Brain microvascular endothelial cell (primary cell): ENCODE data around the gene MEGF6.

Experiments
- DNase-seq: peaks from one replicate; pipeline ENCODE4 v3.0.0-alpha.2; 2020
- H3K27ac ChIP-seq: fragments of 250-450 bp; sonication (Bioruptor Pico); 2 replicates; pipeline ENCODE4 v1.5.1; 2020; ENCODE audit warnings: mild to moderate bottlenecking, moderate library complexity
- H3K27me3 ChIP-seq: fragments of 250-450 bp; sonication (Bioruptor Pico); replicated peaks from 2 replicates; pipeline ENCODE4 v1.5.1; 2020; ENCODE audit warnings: mild to moderate bottlenecking
- H3K36me3 ChIP-seq: fragments of 250-450 bp; sonication (Bioruptor Pico); replicated peaks from 2 replicates; pipeline ENCODE4 v1.5.1; 2020; ENCODE audit warnings: mild to moderate bottlenecking
- H3K4me3 ChIP-seq: 2 replicates; pipeline ENCODE4 v1.5.1; 2011; ENCODE audit warnings: low read depth, mild to moderate bottlenecking, control low read depth, low read length, moderate library complexity
- in situ Hi-C: cut with HindIII; loops from 2 replicates; pipeline ENCODE4 v1.10.0; 2017; ENCODE audit warnings: low sequenced_read_pairs, low pct_ligation_motif_present
- TF ChIP-seq, protein P1 (sequence below): IDR thresholded peaks from 2 replicates; pipeline ENCODE4 v1.5.1; 2011; ENCODE audit warnings: low read depth, mild to moderate bottlenecking, moderate library complexity, low read length, control low read depth, inconsistent platforms; ENCODE audit errors: missing control alignments

Gene MEGF6, protein sequence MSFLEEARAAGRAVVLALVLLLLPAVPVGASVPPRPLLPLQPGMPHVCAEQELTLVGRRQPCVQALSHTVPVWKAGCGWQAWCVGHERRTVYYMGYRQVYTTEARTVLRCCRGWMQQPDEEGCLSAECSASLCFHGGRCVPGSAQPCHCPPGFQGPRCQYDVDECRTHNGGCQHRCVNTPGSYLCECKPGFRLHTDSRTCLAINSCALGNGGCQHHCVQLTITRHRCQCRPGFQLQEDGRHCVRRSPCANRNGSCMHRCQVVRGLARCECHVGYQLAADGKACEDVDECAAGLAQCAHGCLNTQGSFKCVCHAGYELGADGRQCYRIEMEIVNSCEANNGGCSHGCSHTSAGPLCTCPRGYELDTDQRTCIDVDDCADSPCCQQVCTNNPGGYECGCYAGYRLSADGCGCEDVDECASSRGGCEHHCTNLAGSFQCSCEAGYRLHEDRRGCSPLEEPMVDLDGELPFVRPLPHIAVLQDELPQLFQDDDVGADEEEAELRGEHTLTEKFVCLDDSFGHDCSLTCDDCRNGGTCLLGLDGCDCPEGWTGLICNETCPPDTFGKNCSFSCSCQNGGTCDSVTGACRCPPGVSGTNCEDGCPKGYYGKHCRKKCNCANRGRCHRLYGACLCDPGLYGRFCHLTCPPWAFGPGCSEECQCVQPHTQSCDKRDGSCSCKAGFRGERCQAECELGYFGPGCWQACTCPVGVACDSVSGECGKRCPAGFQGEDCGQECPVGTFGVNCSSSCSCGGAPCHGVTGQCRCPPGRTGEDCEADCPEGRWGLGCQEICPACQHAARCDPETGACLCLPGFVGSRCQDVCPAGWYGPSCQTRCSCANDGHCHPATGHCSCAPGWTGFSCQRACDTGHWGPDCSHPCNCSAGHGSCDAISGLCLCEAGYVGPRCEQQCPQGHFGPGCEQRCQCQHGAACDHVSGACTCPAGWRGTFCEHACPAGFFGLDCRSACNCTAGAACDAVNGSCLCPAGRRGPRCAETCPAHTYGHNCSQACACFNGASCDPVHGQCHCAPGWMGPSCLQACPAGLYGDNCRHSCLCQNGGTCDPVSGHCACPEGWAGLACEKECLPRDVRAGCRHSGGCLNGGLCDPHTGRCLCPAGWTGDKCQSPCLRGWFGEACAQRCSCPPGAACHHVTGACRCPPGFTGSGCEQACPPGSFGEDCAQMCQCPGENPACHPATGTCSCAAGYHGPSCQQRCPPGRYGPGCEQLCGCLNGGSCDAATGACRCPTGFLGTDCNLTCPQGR (N-terminal part only)

DNA sequence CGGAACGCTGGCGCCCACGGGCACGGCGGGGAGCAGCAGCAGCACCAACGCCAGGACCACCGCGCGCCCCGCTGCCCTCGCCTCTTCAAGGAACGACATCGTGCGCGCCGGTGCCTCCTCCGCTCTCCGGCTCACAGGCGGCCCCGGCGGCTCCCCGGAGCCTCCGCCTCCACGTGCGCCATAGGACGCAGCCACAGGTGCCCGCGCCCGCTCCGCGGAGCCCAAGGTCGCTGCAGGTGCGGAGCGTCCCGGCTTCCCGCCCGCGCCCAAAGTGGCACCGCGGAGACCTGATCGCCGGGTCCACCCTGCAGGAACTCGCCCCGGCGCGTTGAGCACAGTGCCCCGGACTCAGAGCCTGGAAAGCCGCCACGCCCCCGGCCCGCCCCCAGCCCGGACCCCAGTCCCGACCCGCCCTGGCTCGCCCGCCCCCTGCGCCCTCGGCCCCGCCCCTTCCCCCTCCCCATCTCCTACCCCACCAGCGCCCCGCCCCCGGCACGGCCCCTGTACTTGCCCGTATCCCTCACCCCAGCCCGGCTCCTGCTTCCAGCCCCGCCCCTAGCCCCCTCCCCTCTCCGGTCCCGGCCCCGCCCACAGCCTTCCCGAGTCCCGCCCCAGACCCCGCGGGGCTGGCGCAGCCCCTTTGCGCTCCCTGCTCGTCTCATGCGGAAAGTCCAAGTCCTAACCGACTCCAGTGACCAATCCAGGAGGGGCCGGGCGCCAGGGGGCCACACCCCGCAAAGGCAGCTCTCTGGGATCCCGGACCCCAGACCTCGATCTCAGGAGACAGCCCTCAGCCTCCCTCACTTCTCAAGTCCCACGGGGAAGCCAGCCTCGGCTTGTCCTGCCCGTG is at the start of gene MEGF6:
Gene MEGF6, minus strand, starts transcription at position 339 of the 850 bp plus-strand sequence. Its CDS starts 240 bp downstream, at position 99.
- peak; percentile 55 for DNase-seq
- H3K36me3 ChIP-seq = no peaks in the 10 kb centered on the region
- no peak within 1 kb of the TSS for H3K27ac ChIP-seq
- H3K4me3 ChIP-seq = peak within 1 kb of the TSS; percentile 27
- in situ Hi-C loops = no loop called here
- H3K27me3 ChIP-seq = no peaks in the 10 kb centered on the region
- TF ChIP-seq, protein P1, sequence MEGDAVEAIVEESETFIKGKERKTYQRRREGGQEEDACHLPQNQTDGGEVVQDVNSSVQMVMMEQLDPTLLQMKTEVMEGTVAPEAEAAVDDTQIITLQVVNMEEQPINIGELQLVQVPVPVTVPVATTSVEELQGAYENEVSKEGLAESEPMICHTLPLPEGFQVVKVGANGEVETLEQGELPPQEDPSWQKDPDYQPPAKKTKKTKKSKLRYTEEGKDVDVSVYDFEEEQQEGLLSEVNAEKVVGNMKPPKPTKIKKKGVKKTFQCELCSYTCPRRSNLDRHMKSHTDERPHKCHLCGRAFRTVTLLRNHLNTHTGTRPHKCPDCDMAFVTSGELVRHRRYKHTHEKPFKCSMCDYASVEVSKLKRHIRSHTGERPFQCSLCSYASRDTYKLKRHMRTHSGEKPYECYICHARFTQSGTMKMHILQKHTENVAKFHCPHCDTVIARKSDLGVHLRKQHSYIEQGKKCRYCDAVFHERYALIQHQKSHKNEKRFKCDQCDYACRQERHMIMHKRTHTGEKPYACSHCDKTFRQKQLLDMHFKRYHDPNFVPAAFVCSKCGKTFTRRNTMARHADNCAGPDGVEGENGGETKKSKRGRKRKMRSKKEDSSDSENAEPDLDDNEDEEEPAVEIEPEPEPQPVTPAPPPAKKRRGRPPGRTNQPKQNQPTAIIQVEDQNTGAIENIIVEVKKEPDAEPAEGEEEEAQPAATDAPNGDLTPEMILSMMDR = no peak

DNA sequence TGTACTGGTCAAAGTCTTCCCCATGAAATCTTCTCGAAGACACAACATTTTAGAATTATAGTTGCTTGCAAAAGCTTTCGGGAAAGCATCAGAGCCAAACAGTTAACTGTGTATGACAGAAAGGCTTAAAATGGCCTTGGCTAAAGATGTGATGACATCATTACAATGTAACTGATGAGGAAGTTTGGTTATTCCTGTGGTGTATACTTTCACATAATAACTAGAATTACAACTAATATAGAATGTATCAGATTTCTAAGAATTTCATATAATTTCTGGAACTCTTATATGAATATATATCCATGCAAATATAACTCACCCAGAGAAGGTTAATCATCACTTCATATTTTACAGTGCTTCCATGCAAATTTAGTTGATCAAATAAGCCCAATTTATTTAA is 49.4 kb upstream of the MEGF6 start:
- Histone ChIP-seq H3K4me3 (no peak overlapping the region), H3K27ac (no peak overlapping the region), H3K36me3 (no peaks in the 10 kb centered on the region), H3K27me3 (peaks cover 14% of the 10 kb centered on the region)
- DNase-seq = no peak
- in situ Hi-C loops = no loop called here
- TF ChIP-seq, protein P1 = no peak

DNA sequence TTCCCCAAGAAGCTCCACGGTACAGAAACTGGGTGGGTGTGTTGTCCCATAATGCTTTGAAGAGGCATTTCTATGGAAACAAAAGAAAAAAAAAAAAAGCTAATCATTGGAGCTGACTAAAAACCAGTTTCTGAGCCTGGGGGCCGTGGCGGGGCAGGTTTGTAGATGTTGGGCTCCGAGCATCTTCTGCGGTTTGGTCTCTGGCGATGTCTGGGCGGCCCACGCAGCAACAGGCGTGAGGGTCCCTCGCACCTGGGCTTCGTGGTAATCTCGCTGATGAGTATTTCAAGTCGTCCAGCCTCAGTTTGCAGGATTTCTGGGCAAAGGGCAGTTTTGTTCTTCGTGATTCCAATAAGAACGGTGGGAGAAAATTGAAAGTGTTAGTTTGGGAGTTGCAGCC is 47.8 kb upstream of the MEGF6 start:
- Histone ChIP-seq H3K36me3 (no peaks in the 10 kb centered on the region), H3K27me3 (peaks cover 29% of the 10 kb centered on the region), H3K27ac (no peak overlapping the region), H3K4me3 (no peak overlapping the region)
- in situ Hi-C loops = no loop called here
- DNase-seq = no peak
- TF ChIP-seq, protein P1 = no peak

DNA sequence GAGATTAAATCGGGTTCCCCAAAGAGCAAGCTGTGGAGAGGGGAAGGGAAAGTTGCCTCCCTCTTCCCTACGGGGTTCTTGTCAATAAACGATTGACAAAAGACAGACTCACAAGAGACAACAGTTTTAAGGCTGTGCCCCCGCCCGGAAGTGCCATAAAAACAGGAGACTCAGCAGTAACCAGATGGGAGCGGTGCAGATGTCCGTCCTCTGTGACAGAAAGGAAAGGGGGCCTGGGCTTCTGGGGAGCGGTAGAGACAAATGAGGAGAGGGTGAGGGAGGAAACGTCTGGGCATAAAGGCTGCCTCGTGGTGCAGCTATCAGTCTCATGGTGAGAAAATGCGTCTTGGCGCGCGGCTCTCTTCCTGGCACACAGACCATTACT is 46.9 kb upstream of the MEGF6 start:
- peaks cover 36% of the 10 kb centered on the region for H3K27me3 ChIP-seq

More for the DNA sequence above, 46.9 kb upstream of the MEGF6 start:
- no peaks in the 10 kb centered on the region for H3K36me3 ChIP-seq
- in situ Hi-C loops = no loop called here
- TF ChIP-seq, protein P1 = no peak
- H3K4me3 ChIP-seq = no peak overlapping the region
- H3K27ac ChIP-seq = no peak overlapping the region
- no peak for DNase-seq
